GM23248 (cell line): ENCODE data around the gene THAP8.

Experiments used
- EZH2 ChIP-seq: fragments of 200-600 bp; sonication (generic); IDR thresholded peaks from 2 replicates; pipeline ENCODE4 v1.6.1; 2018; ENCODE audit warnings: antibody characterized with exemption, mild to moderate bottlenecking; ENCODE audit not compliant: insufficient read depth, poor library complexity, severe bottlenecking
- EZH2phosphoT487 ChIP-seq: fragments of 200-600 bp; sonication (generic); IDR thresholded peaks from 2 replicates; pipeline ENCODE4 v1.6.1; 2018; ENCODE audit warnings: antibody characterized with exemption, moderate library complexity, mild to moderate bottlenecking, low read depth; ENCODE audit not compliant: insufficient read depth

DNA sequence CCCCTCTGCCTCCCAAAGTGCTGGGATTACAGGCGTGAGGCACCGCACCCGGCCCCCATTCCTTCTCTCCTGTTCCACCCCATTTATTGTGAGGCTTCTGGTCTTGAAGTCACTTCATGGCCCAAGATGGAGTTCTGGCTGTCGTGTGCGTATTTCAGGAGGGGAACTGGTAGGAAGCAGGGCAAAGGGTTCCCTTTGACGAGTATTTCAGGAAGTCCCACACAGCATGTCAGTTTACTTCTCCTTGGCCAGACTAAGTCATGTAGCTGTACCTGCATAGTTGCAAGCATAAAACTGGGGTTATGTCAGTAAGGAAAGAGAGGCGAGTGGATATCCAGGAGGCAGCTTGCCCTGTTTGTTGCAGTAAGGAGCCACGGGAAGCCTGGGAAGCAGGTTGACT is 10.7 kb upstream of the THAP8 start:
- no peak for TF ChIP-seq EZH2
- no peak for TF ChIP-seq EZH2phosphoT487
